GF-D8 (cell line): Measurements from ENCODE around the gene SPOUT1.
"Not testable (repeated sequence)": the region's sequence is repeated elsewhere in the genome, so short reads cannot be mapped to it uniquely, and the experiment has no call there.

Experiments used
- DNase-seq: peaks from one replicate; lab custom pipeline; 2025; lab: John Stamatoyannopoulos, UW

SPOUT1 gene

GRCh38 chr9:128809831-128810230 lies 19.8 kb downstream of the SPOUT1 start:
- DNase-seq: no peak

- no peak for DNase-seq
These were observed 20.5 kb downstream of the SPOUT1 start for GRCh38 chr9:128809036-128809599.

- no peak for DNase-seq
These were observed 21.1 kb downstream of the SPOUT1 start for GRCh38 chr9:128808543-128808942.

GRCh38 chr9:128807827-128808226 lies 21.8 kb downstream of the SPOUT1 start:
- DNase-seq: no peak

- no peak for DNase-seq
These were observed 23.9 kb downstream of the SPOUT1 start for GRCh38 chr9:128805661-128806060.

- no peak for DNase-seq
These were observed 27.1 kb downstream of the SPOUT1 start for GRCh38 chr9:128802482-128802881.

- DNase-seq: no peak
These were observed 29.5 kb downstream of the SPOUT1 start for GRCh38 chr9:128800061-128800460.

GRCh38 chr9:128798896-128799295 lies 30.7 kb downstream of the SPOUT1 start:
- DNase-seq: no peak

GRCh38 chr9:128794961-128795360 lies 34.6 kb downstream of the SPOUT1 start:
- not testable (repeated sequence) for DNase-seq

GRCh38 chr9:128792978-128793686 lies 36.5 kb downstream of the SPOUT1 start:
- no peak for DNase-seq

GRCh38 chr9:128792134-128792533 lies 37.5 kb downstream of the SPOUT1 start:
- DNase-seq: no peak

GRCh38 chr9:128790536-128790935 lies 39.1 kb downstream of the SPOUT1 start:
- no peak for DNase-seq

- DNase-seq: peak; percentile 37
These were observed 41.1 kb downstream of the SPOUT1 start for GRCh38 chr9:128788445-128788844.

- DNase-seq: no peak
These were observed 41.9 kb downstream of the SPOUT1 start for GRCh38 chr9:128787659-128788058.

GRCh38 chr9:128786681-128787601 lies 42.7 kb downstream of the SPOUT1 start, which contains the start of gene TBC1D13:
Gene TBC1D13, plus strand, starts transcription at chr9:128787253. Its CDS starts 101 bp downstream, at chr9:128787354.
- DNase-seq: peak; percentile 80

- no peak for DNase-seq
These were observed 44.2 kb downstream of the SPOUT1 start for GRCh38 chr9:128785427-128785826.

- no peak for DNase-seq
These were observed 46.9 kb downstream of the SPOUT1 start for GRCh38 chr9:128782669-128783068.

- peak; percentile 38 for DNase-seq
These were observed 48.2 kb downstream of the SPOUT1 start for GRCh38 chr9:128781187-128782070.

GRCh38 chr9:128780093-128780492 lies 49.5 kb downstream of the SPOUT1 start:
- not testable (repeated sequence) for DNase-seq

GRCh38 chr9:128774804-128775203 lies 54.8 kb downstream of the SPOUT1 start:
- DNase-seq: no peak

- no peak for DNase-seq
These were observed 56.5 kb downstream of the SPOUT1 start for GRCh38 chr9:128773049-128773448.
